ENCODE data around the gene RCN1.

The RCN1 gene

GRCh38 chr11:32122200-32122599 lies 31.3 kb downstream of the RCN1 start:
- Histone ChIP-seq H3K9me3 (ENCODE audit: insufficient read depth, low read length) (no peaks in the 10 kb centered on the region), H4K20me1 (ENCODE audit: low read depth, low read length) (no peaks in the 10 kb centered on the region), H3F3A (ENCODE audit: insufficient read depth) (no peaks in the 10 kb centered on the region), H3K27me3 (ENCODE audit: low read length) (no peaks in the 10 kb centered on the region), H3K9ac (ENCODE audit: low read length) (no peak overlapping the region), H3K9me2 (replicated peaks; ENCODE audit: insufficient read depth, low read length) (no peaks in the 10 kb centered on the region), H3K4me2 (ENCODE audit: low read depth, low read length, poor library complexity, severe bottlenecking) (no peak overlapping the region), H2AFZ (ENCODE audit: low read depth, low read length, severe bottlenecking) (no peak overlapping the region), H3K36me3 (ENCODE audit: low read length) (no peaks in the 10 kb centered on the region), H3K79me2 (ENCODE audit: insufficient read depth, low read length) (no peaks in the 10 kb centered on the region), H3K27ac (ENCODE audit: low read depth, low read length) (no peak overlapping the region), H3K4me3 (ENCODE audit: insufficient read depth, low read length, poor library complexity, severe bottlenecking) (no peak overlapping the region)
- TF ChIP-seq CTCF (IDR thresholded peaks at IDR 0.05; ENCODE audit: insufficient read depth, low read length, poor library complexity, severe bottlenecking): no peak
- no peak for TF ChIP-seq EZH2phosphoT487 (conservative IDR thresholded peaks at IDR 0.05; ENCODE audit: low read length)

GRCh38 chr11:32131321-32131720 lies 40.4 kb downstream of the RCN1 start:
- Histone ChIP-seq H3K79me2 (ENCODE audit: insufficient read depth, low read length) (no peaks in the 10 kb centered on the region), H3F3A (ENCODE audit: insufficient read depth) (no peaks in the 10 kb centered on the region), H2AFZ (ENCODE audit: low read depth, low read length, severe bottlenecking) (no peak overlapping the region), H3K9me2 (replicated peaks; ENCODE audit: insufficient read depth, low read length) (no peaks in the 10 kb centered on the region), H3K4me2 (ENCODE audit: low read depth, low read length, poor library complexity, severe bottlenecking) (no peak overlapping the region), H3K27me3 (ENCODE audit: low read length) (no peaks in the 10 kb centered on the region), H3K4me3 (ENCODE audit: insufficient read depth, low read length, poor library complexity, severe bottlenecking) (no peak overlapping the region), H3K36me3 (ENCODE audit: low read length) (no peaks in the 10 kb centered on the region), H3K27ac (ENCODE audit: low read depth, low read length) (no peak overlapping the region), H3K9ac (ENCODE audit: low read length) (no peak overlapping the region), H4K20me1 (ENCODE audit: low read depth, low read length) (no peaks in the 10 kb centered on the region), H3K9me3 (ENCODE audit: insufficient read depth, low read length) (no peaks in the 10 kb centered on the region)
- TF ChIP-seq CTCF (IDR thresholded peaks at IDR 0.05; ENCODE audit: insufficient read depth, low read length, poor library complexity, severe bottlenecking): no peak
- TF ChIP-seq EZH2phosphoT487 (conservative IDR thresholded peaks at IDR 0.05; ENCODE audit: low read length): no peak

- Histone ChIP-seq H3K9me3 (ENCODE audit: insufficient read depth, low read length) (no peaks in the 10 kb centered on the region), H3K79me2 (ENCODE audit: insufficient read depth, low read length) (no peaks in the 10 kb centered on the region), H3K4me3 (ENCODE audit: insufficient read depth, low read length, poor library complexity, severe bottlenecking) (no peak overlapping the region), H3K9me2 (replicated peaks; ENCODE audit: insufficient read depth, low read length) (no peaks in the 10 kb centered on the region), H2AFZ (ENCODE audit: low read depth, low read length, severe bottlenecking) (no peak overlapping the region), H4K20me1 (ENCODE audit: low read depth, low read length) (no peaks in the 10 kb centered on the region), H3K27me3 (ENCODE audit: low read length) (no peaks in the 10 kb centered on the region), H3K36me3 (ENCODE audit: low read length) (no peaks in the 10 kb centered on the region), H3K9ac (ENCODE audit: low read length) (no peak overlapping the region), H3K4me2 (ENCODE audit: low read depth, low read length, poor library complexity, severe bottlenecking) (no peak overlapping the region), H3F3A (ENCODE audit: insufficient read depth) (no peaks in the 10 kb centered on the region), H3K27ac (ENCODE audit: low read depth, low read length) (no peak overlapping the region)
- TF ChIP-seq CTCF (IDR thresholded peaks at IDR 0.05; ENCODE audit: insufficient read depth, low read length, poor library complexity, severe bottlenecking): no peak
- TF ChIP-seq EZH2phosphoT487 (conservative IDR thresholded peaks at IDR 0.05; ENCODE audit: low read length): no peak
Measured at GRCh38 chr11:32136657-32137056, 45.8 kb downstream of the RCN1 start.
